Endothelial cell of umbilical vein (primary cell): ENCODE measurements around the gene GCSAML. TPM values are rescaled to one million over a fixed set of nuclear protein-coding genes. Genes with fewer than 3 reads are reported as not detected.

Experiments
- BruUV-seq: library from RNA; stranded (reverse); fragments of 400-500 nt; replicated peaks from 2 replicates; lab custom pipeline; 2021; lab: Mats Ljungman, UMichigan
- CTCF ChIA-PET: fragments of 300-600, 350-600 bp; sonication (Branson Sonifier 250); formaldehyde crosslinking; loops from one replicate; lab custom pipeline; 2021; ENCODE audit warnings: antibody characterized with exemption, inconsistent platforms; lab: Charles Lee
- POLR2A ChIA-PET: fragments of 300-600, 350-600 bp; sonication (Branson Sonifier 250); formaldehyde crosslinking; loops from one replicate; lab custom pipeline; 2021; ENCODE audit warnings: antibody characterized with exemption, inconsistent platforms; lab: Charles Lee
- DNase-seq: peaks from one replicate; pipeline ENCODE4 v3.0.0-alpha.2; 2011; ENCODE audit warnings: low read depth, low spot score
- FAIRE-seq: peaks from 2 replicates; lab custom pipeline; 2011; peaks lifted over from hg19 to GRCh38; lab: Jason Lieb, UNC
- H2AFZ ChIP-seq: 2 replicates; pipeline ENCODE4 v1.6.0; 2012; ENCODE audit warnings: low read depth, low read length, control low read depth, inconsistent platforms
- H3K27ac ChIP-seq: 2 replicates; pipeline ENCODE4 v1.5.1; 2011; ENCODE audit warnings: low read depth, mild to moderate bottlenecking, control low read depth, low read length, moderate library complexity; ENCODE audit not compliant: insufficient read depth
- H3K27me3 ChIP-seq, 2 experiments: 2 replicates each; pipeline versions ENCODE4 v1.6.0 to v1.6.1; 2011; ENCODE audit warnings: low read length in 2 of 2, mixed read lengths in 1 of 2; ENCODE audit not compliant: control insufficient read depth in 2 of 2, insufficient read depth in 2 of 2
- H3K36me3 ChIP-seq, 2 experiments: 2 replicates in 1 of 2; 3 replicates in 1 of 2; pipeline ENCODE4 v1.5.1; 2011; ENCODE audit warnings: low read length in 2 of 2, mild to moderate bottlenecking in 1 of 2, moderate library complexity in 1 of 2; ENCODE audit not compliant: control insufficient read depth in 2 of 2, insufficient read depth in 2 of 2; ENCODE audit errors: extremely low read depth in 1 of 2
- H3K4me1 ChIP-seq: 3 replicates; pipeline ENCODE4 v1.5.1; 2011; ENCODE audit warnings: mild to moderate bottlenecking, low read length; ENCODE audit not compliant: control insufficient read depth, insufficient read depth; ENCODE audit errors: extremely low read depth
- H3K4me2 ChIP-seq: 2 replicates; pipeline ENCODE4 v1.6.1; 2011; ENCODE audit warnings: low read length, control low read depth, mixed read lengths; ENCODE audit not compliant: insufficient read depth
- H3K4me3 ChIP-seq, 3 experiments: fragments of 200-600 bp in 1 of 3; sonication (generic), shearing (Covaris generic) in 1 of 3; replicated peaks in 1 of 3; 2 replicates each; pipeline ENCODE4 v1.5.1; 2011 to 2016; ENCODE audit warnings: control low read depth in 3 of 3, low read length in 3 of 3, mild to moderate bottlenecking in 2 of 3, inconsistent platforms in 1 of 3, low read depth in 1 of 3, moderate library complexity in 1 of 3; ENCODE audit not compliant: insufficient read depth in 1 of 3
- H3K79me2 ChIP-seq: 2 replicates; pipeline ENCODE4 v1.6.0; 2012; ENCODE audit warnings: low read length, inconsistent platforms; ENCODE audit not compliant: control insufficient read depth, insufficient read depth
- H3K9ac ChIP-seq: replicated peaks from 2 replicates; pipeline ENCODE3; 2011; ENCODE audit warnings: low read length, control low read depth; ENCODE audit not compliant: insufficient read depth; ENCODE audit errors: extremely low read depth
- H3K9me1 ChIP-seq: replicated peaks from 3 replicates; pipeline ENCODE4 v1.6.0; 2011; ENCODE audit warnings: mild to moderate bottlenecking, low read length; ENCODE audit not compliant: control insufficient read depth, insufficient read depth; ENCODE audit errors: extremely low read depth
- H3K9me3 ChIP-seq: replicated peaks from 2 replicates; pipeline ENCODE4 v1.5.1; 2012; ENCODE audit warnings: low read length, inconsistent platforms; ENCODE audit not compliant: control insufficient read depth, insufficient read depth
- H4K20me1 ChIP-seq: replicated peaks from 2 replicates; pipeline ENCODE3; 2011; ENCODE audit warnings: mild to moderate bottlenecking, low read length; ENCODE audit not compliant: control insufficient read depth, insufficient read depth; ENCODE audit errors: extremely low read depth
- EZH2 ChIP-seq: IDR thresholded peaks from 2 replicates; pipeline ENCODE4 v1.6.1; 2012; ENCODE audit warnings: borderline replicate concordance, low read depth, mild to moderate bottlenecking, moderate library complexity, low read length, inconsistent platforms; ENCODE audit not compliant: severe bottlenecking
- FOS ChIP-seq: IDR thresholded peaks from 2 replicates; pipeline ENCODE4 v1.6.1; 2011; ENCODE audit warnings: mild to moderate bottlenecking, low read length, moderate library complexity, borderline replicate concordance; ENCODE audit not compliant: insufficient read depth
- GATA2 ChIP-seq: IDR thresholded peaks from 2 replicates; pipeline ENCODE4 v1.7.0; 2011; ENCODE audit warnings: low read depth, mild to moderate bottlenecking, moderate library complexity, mixed read lengths, low read length; ENCODE audit not compliant: insufficient read length, insufficient read depth
- JUN ChIP-seq: IDR thresholded peaks from 2 replicates; pipeline ENCODE4 v1.6.1; 2011; ENCODE audit warnings: borderline replicate concordance, low read depth; ENCODE audit not compliant: insufficient read length, insufficient read depth
- MYC ChIP-seq: IDR thresholded peaks from one replicate; pipeline ENCODE4 v1.6.1; 2011; ENCODE audit warnings: mild to moderate bottlenecking, low read depth, low read length
- POLR2A ChIP-seq: IDR thresholded peaks from 2 replicates; pipeline ENCODE4 v1.6.1; 2012; ENCODE audit warnings: low read depth, mild to moderate bottlenecking, control low read depth, low read length
- POLR2AphosphoS5 ChIP-seq: IDR thresholded peaks from 2 replicates; pipeline ENCODE4 v1.6.1; 2012; ENCODE audit warnings: low read depth, mild to moderate bottlenecking, control low read depth, low read length, moderate library complexity; ENCODE audit not compliant: insufficient read depth
- dilution Hi-C: fragments of 300-500 bp; cut with MboI; formaldehyde crosslinking; loops from one replicate; pipeline ENCODE4 v1.15.0; 2019; ENCODE audit warnings: low sequenced_read_pairs; ENCODE audit not compliant: extremely low pct_ligation_motif_present
- intact Hi-C: fragments of 100-400 bp; cut with micrococcal nuclease; formaldehyde crosslinking; loops from one replicate; pipeline ENCODE4 v1.10.0; 2022
- polyA plus RNA-seq, 4 experiments: library from polyadenylated mRNA; depleted of rRNA in 3 of 4; stranded (reverse) in 3 of 4; unstranded in 1 of 4; fragments of >200 nt; gene quantifications; 2 replicates each; pipeline versions ENCODE4 v1.2.1 to v1.2.3, GENCODE V29; 2011 to 2012; ENCODE audit warnings: missing spikeins in 1 of 4
- total RNA-seq: library from RNA; stranded (reverse); gene quantifications from 2 replicates; pipeline ENCODE4 v1.2.3, GENCODE V29; 2021
- TF ChIP-seq, protein P1 (sequence below), 2 donors: IDR thresholded peaks; 1 replicate in 1 of 2; 2 replicates in 1 of 2; pipeline ENCODE4 v1.5.1; 2011; ENCODE audit warnings: low read length in 2 of 2, mild to moderate bottlenecking in 2 of 2, moderate library complexity in 2 of 2, control low read depth in 1 of 2, inconsistent platforms in 1 of 2, low read depth in 1 of 2; ENCODE audit not compliant: insufficient read depth in 1 of 2; ENCODE audit errors: extremely low read depth in 1 of 2
- TF ChIP-seq, protein P2 (sequence below): IDR thresholded peaks from 2 replicates; pipeline ENCODE4 v1.6.1; 2011; ENCODE audit not compliant: insufficient read depth, insufficient read length

The GCSAML gene
- total and polyA plus RNA-seq, 2 donors (not counting 3 experiments of a cell fraction or from before 2014, with no cell fraction given): not detected

DNA sequence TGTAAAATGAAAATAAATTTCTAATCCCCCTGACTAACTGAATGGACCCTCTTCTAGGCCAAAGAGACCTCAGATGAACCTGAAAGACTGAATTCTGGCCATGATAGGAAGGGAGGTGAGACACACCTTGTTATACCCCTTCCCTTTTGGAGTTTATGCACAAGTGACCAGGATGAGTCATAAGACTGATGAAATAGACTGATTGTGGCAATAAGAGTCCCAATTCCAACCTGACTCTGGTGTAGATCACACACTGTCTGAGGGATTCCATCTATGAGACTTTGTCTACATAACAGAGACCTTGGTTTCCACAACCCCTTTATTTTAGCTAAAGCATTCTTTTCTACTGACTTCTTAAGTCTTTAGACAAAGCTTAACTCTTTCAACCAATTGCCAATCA lies 25.7 kb downstream of the GCSAML start:
- Histone ChIP-seq H3K9me3 (peaks cover 2% of the 10 kb centered on the region), H3K27me3 (no peaks in the 10 kb centered on the region), H3K4me3 (no peak overlapping the region), H3K4me1 (no peaks in the 10 kb centered on the region), H3K27ac (no peak overlapping the region), H3K9ac (no peak overlapping the region), H3K79me2 (no peaks in the 10 kb centered on the region), H2AFZ (no peak overlapping the region), H4K20me1 (no peaks in the 10 kb centered on the region), H3K36me3 (no peaks in the 10 kb centered on the region), H3K4me2 (no peak overlapping the region), H3K9me1 (no peaks in the 10 kb centered on the region)
- intact Hi-C loops (no loop called here), dilution Hi-C loops (no loop called here)
- CTCF ChIA-PET: no interaction called here
- DNase-seq (no peak), FAIRE-seq (no peak)
- POLR2A ChIA-PET: no interaction called here
- TF ChIP-seq FOS: no peak
- no peak for TF ChIP-seq JUN
- TF ChIP-seq, protein P1, sequence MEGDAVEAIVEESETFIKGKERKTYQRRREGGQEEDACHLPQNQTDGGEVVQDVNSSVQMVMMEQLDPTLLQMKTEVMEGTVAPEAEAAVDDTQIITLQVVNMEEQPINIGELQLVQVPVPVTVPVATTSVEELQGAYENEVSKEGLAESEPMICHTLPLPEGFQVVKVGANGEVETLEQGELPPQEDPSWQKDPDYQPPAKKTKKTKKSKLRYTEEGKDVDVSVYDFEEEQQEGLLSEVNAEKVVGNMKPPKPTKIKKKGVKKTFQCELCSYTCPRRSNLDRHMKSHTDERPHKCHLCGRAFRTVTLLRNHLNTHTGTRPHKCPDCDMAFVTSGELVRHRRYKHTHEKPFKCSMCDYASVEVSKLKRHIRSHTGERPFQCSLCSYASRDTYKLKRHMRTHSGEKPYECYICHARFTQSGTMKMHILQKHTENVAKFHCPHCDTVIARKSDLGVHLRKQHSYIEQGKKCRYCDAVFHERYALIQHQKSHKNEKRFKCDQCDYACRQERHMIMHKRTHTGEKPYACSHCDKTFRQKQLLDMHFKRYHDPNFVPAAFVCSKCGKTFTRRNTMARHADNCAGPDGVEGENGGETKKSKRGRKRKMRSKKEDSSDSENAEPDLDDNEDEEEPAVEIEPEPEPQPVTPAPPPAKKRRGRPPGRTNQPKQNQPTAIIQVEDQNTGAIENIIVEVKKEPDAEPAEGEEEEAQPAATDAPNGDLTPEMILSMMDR (IDR thresholded peaks at IDR 0.05; ENCODE audit: extremely low read depth in 1 of 2, insufficient read depth in 1 of 2, low read depth in 1 of 2, low read length in 2 of 2): no peak
- no peak for TF ChIP-seq POLR2AphosphoS5
- TF ChIP-seq EZH2: no peak
- TF ChIP-seq POLR2A: no peak
- TF ChIP-seq MYC: no peak
- TF ChIP-seq GATA2: no peak
- TF ChIP-seq, protein P2, sequence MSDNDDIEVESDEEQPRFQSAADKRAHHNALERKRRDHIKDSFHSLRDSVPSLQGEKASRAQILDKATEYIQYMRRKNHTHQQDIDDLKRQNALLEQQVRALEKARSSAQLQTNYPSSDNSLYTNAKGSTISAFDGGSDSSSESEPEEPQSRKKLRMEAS: no peak
- BruUV-seq: no TSS peak
